LNCaP clone FGC (cell line): ENCODE results near the gene KCNC3.

Source experiments
- DNase-seq: peaks from one replicate; pipeline ENCODE4 v3.0.0-alpha.2; 2011; ENCODE audit warnings: low read depth
- H3K4me3 ChIP-seq: 2 replicates; pipeline ENCODE4 v1.5.1; 2011; ENCODE audit warnings: mild to moderate bottlenecking, low read depth, low read length, control low read depth
- TF ChIP-seq, protein P1 (sequence below): IDR thresholded peaks from 2 replicates; pipeline ENCODE4 v1.5.1; 2012; ENCODE audit warnings: mild to moderate bottlenecking; ENCODE audit not compliant: control insufficient read depth, insufficient read depth; ENCODE audit errors: extremely low read depth

KCNC3 gene

GRCh38 chr19:50293263-50294004 lies 35.7 kb downstream of the KCNC3 start:
- TF ChIP-seq, protein P1, sequence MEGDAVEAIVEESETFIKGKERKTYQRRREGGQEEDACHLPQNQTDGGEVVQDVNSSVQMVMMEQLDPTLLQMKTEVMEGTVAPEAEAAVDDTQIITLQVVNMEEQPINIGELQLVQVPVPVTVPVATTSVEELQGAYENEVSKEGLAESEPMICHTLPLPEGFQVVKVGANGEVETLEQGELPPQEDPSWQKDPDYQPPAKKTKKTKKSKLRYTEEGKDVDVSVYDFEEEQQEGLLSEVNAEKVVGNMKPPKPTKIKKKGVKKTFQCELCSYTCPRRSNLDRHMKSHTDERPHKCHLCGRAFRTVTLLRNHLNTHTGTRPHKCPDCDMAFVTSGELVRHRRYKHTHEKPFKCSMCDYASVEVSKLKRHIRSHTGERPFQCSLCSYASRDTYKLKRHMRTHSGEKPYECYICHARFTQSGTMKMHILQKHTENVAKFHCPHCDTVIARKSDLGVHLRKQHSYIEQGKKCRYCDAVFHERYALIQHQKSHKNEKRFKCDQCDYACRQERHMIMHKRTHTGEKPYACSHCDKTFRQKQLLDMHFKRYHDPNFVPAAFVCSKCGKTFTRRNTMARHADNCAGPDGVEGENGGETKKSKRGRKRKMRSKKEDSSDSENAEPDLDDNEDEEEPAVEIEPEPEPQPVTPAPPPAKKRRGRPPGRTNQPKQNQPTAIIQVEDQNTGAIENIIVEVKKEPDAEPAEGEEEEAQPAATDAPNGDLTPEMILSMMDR = no peak
- no peak overlapping the region for H3K4me3 ChIP-seq
- DNase-seq = no peak

DNA sequence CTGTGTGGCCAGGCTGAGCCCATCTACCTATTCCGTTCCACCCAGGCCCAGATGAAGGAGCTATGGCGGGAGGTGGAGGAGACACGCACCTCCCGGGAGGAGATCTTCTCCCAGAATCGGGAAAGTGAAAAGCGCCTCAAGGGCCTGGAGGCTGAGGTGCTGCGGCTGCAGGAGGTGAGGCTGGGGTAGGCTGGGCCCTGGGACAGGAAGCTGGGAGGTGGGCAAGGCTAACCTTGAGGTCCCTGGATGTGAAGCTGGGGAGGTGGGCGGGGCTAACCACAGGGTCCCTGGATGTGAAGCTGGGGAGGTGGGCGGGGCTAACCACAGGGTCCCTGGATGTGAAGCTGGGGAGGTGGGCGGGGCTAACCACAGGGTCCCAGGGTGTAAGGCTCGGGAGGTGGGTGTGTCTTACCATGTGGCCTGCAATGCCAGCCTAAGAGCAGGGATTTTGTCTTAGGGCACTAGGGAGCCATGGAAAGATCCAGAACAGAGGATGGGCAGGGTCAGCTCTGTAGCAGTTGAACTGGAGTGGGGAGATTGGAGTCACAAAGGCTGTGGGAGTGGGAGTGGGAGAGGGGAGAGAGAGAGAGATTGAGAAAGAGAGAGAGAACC lies 36.9 kb downstream of the KCNC3 start:
- DNase-seq = no peak
- TF ChIP-seq, protein P1 = no peak
- no peak overlapping the region for H3K4me3 ChIP-seq

DNA sequence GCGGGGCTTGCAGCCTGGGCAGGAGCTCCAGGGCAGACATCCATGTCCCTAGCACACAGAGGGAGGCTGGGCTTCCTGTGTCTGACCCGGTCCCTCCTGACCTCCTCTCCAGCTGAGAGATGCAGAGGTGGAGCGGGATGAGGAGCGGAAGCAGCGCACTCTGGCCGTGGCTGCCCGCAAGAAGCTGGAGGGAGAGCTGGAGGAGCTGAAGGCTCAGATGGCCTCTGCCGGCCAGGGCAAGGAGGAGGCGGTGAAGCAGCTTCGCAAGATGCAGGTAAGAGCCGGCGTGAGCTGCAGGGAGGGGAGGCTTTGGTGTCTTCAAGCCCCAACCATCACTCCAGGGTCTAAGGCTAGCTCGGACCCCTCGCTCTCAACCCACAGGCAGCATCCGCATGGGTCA lies 38.4 kb downstream of the KCNC3 start:
- TF ChIP-seq, protein P1 = no peak
- no peak for DNase-seq

DNA sequence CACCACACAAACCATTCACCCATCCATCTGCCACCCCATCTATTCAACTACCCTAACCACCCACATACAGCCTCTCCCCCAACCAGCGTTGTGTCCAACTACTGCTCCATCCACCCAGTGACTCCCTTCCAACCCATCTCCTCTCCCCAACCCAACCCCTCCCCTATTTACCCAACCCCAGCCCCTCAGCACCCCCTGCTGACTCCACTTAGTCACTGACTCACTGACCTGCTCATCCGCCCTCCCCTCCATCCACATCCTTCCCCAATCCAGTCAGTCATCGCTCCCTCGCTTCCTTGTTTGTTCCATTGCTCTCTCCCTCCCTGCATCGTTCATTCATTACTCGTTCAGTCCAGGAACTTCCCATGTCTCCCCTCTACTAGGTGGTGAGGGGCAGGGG lies 39.2 kb downstream of the KCNC3 start:
- TF ChIP-seq, protein P1 = no peak
- DNase-seq = no peak
- H3K4me3 ChIP-seq = no peak overlapping the region

More for the DNA sequence above, 38.4 kb downstream of the KCNC3 start:
- no peak overlapping the region for H3K4me3 ChIP-seq

GRCh38 chr19:50288954-50289353 lies 40.2 kb downstream of the KCNC3 start:
- TF ChIP-seq, protein P1 = no peak
- DNase-seq = no peak
- H3K4me3 ChIP-seq = no peak overlapping the region

DNA sequence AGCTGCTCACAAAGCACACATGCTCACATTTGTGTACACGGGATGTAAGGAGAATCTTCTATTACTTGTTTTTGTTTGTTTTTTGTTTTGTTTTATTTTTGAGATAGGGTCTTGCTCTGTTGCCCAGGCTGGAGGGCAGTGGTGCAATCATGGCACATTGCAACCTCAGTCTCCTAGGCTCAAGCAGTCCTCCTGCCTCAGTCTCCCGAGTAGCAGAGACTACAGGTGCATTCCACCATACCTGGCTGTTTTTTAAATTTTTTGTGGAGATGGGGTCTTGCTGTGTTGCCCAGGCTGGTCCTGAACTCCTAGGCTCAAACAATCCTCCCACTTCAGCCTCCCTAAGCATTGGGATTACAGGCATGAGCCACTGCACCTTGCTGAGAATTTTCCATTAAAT lies 41.8 kb downstream of the KCNC3 start:
- H3K4me3 ChIP-seq = no peak overlapping the region
- no peak for DNase-seq
- TF ChIP-seq, protein P1 = no peak

- TF ChIP-seq, protein P1 = no peak
- no peak for DNase-seq
- no peak overlapping the region for H3K4me3 ChIP-seq
Measured at GRCh38 chr19:50286443-50286842, 42.7 kb downstream of the KCNC3 start.
